H1 (cell line): ENCODE measurements around the gene INSIG1. TPM values are rescaled to one million over a fixed set of nuclear protein-coding genes. Genes with fewer than 3 reads are reported as not detected.

ENCODE experiments used
- CTCF ChIA-PET: fragments of 300-600 bp; sonication (Branson Sonifier 250); formaldehyde crosslinking; loops from one replicate; lab custom pipeline; 2021; ENCODE audit not compliant: partially characterized antibody; lab: Charles Lee
- POLR2A ChIA-PET: fragments of 300-600 bp; sonication (Branson Sonifier 250); formaldehyde crosslinking; loops from one replicate; lab custom pipeline; 2021; ENCODE audit warnings: inconsistent platforms; ENCODE audit not compliant: partially characterized antibody; lab: Charles Lee
- DNase-seq, 2 experiments: peaks; one replicate each; pipeline versions ENCODE4 v3.0.0 to v3.0.0-alpha.2; 2010 to 2022; ENCODE audit warnings: low spot score in 2 of 2, low read depth in 1 of 2, mixed read lengths in 1 of 2
- FAIRE-seq: peaks from 2 replicates; lab custom pipeline; 2011; peaks lifted over from hg19 to GRCh38; lab: Jason Lieb, UNC
- H2AFZ ChIP-seq: 2 replicates; pipeline ENCODE4 v1.8.1; 2012; ENCODE audit warnings: low read length, inconsistent platforms
- H2AK5ac ChIP-seq: 2 replicates; pipeline ENCODE4 v1.6.1; 2013; ENCODE audit warnings: low read depth, low read length
- H2BK120ac ChIP-seq: replicated peaks from 2 replicates; pipeline ENCODE3; 2013; ENCODE audit warnings: low read depth, low read length, inconsistent platforms
- H2BK12ac ChIP-seq: 2 replicates; pipeline ENCODE4 v1.6.1; 2013; ENCODE audit warnings: low read depth, low read length
- H2BK15ac ChIP-seq: 2 replicates; pipeline ENCODE4 v1.6.1; 2013; ENCODE audit warnings: low read length
- H2BK20ac ChIP-seq: 2 replicates; pipeline ENCODE4 v1.6.1; 2013; ENCODE audit warnings: low read length
- H2BK5ac ChIP-seq: 2 replicates; pipeline ENCODE4 v1.6.1; 2013; ENCODE audit warnings: low read depth, low read length
- H3K14ac ChIP-seq: 2 replicates; pipeline ENCODE4 v1.6.1; 2013; ENCODE audit warnings: inconsistent platforms; ENCODE audit not compliant: insufficient read length
- H3K18ac ChIP-seq: 2 replicates; pipeline ENCODE4 v1.6.1; 2013; ENCODE audit warnings: low read length; ENCODE audit errors: extremely low read depth
- H3K23ac ChIP-seq: 2 replicates; pipeline ENCODE4 v1.6.1; 2013; ENCODE audit warnings: inconsistent platforms; ENCODE audit not compliant: insufficient read length
- H3K23me2 ChIP-seq: 2 replicates; pipeline ENCODE4 v1.6.1; 2013; ENCODE audit warnings: low read depth, low read length
- H3K27ac ChIP-seq: 2 replicates; pipeline ENCODE4 v1.6.1; 2011; ENCODE audit warnings: low read depth, low read length, inconsistent platforms
- H3K27me3 ChIP-seq, 4 experiments: replicated peaks in 1 of 4; 1 replicate in 1 of 4; 2 replicates in 3 of 4; pipeline versions ENCODE4 v1.6.1 to v1.8.1; 2011 to 2013; ENCODE audit warnings: low read length in 3 of 4, mild to moderate bottlenecking in 3 of 4, inconsistent platforms in 2 of 4, mixed read lengths in 2 of 4, moderate library complexity in 1 of 4; ENCODE audit not compliant: control insufficient read depth in 3 of 4, insufficient read depth in 3 of 4; ENCODE audit errors: extremely low read depth in 1 of 4
- H3K36me3 ChIP-seq, 4 experiments: 2 replicates each; pipeline versions ENCODE4 v1.6.1 to v1.8.1; 2011 to 2013; ENCODE audit warnings: mild to moderate bottlenecking in 4 of 4, low read length in 3 of 4, moderate library complexity in 2 of 4, control low read depth in 1 of 4, inconsistent platforms in 1 of 4; ENCODE audit not compliant: insufficient read depth in 4 of 4, control insufficient read depth in 2 of 4
- H3K4ac ChIP-seq: replicated peaks from 2 replicates; pipeline ENCODE3; 2013; ENCODE audit warnings: low read length, low read depth, mixed read lengths, inconsistent platforms; ENCODE audit not compliant: insufficient read length
- H3K4me1 ChIP-seq, 4 experiments: replicated peaks in 1 of 4; 1 replicate in 1 of 4; 2 replicates in 3 of 4; pipeline versions ENCODE4 v1.6.1 to v1.8.1; 2011 to 2013; ENCODE audit warnings: low read length in 3 of 4, inconsistent platforms in 2 of 4, mixed read lengths in 1 of 4; ENCODE audit not compliant: insufficient read depth in 4 of 4, control insufficient read depth in 3 of 4
- H3K4me2 ChIP-seq, 2 experiments: 2 replicates each; pipeline versions ENCODE4 v1.6.1 to v1.8.1; 2011 to 2013; ENCODE audit warnings: low read depth in 2 of 2, low read length in 2 of 2, control low read depth in 1 of 2, inconsistent platforms in 1 of 2, mild to moderate bottlenecking in 1 of 2; ENCODE audit not compliant: insufficient read depth in 1 of 2
- H3K4me3 ChIP-seq, 4 experiments: fragments of 200-600, 300-600 bp in 1 of 4; sonication (generic), shearing (Covaris generic), sonication (Bioruptor Twin) in 1 of 4; 2 replicates each; pipeline versions ENCODE4 v1.5.1 to v1.8.1; 2011 to 2016; ENCODE audit warnings: low read length in 4 of 4, low read depth in 3 of 4, control low read depth in 2 of 4, inconsistent platforms in 2 of 4, mild to moderate bottlenecking in 2 of 4, mixed read lengths in 1 of 4, moderate library complexity in 1 of 4; ENCODE audit not compliant: insufficient read depth in 2 of 4; ENCODE audit errors: extremely low read depth in 1 of 4
- H3K56ac ChIP-seq: replicated peaks from 2 replicates; pipeline ENCODE3; 2013; ENCODE audit warnings: low read depth, mild to moderate bottlenecking, mixed read lengths, low read length, inconsistent platforms; ENCODE audit not compliant: insufficient read length
- H3K79me1 ChIP-seq: 2 replicates; pipeline ENCODE4 v1.6.1; 2013; ENCODE audit warnings: low read depth, low read length, control low read depth
- H3K79me2 ChIP-seq, 2 experiments: 2 replicates each; pipeline versions ENCODE4 v1.6.1 to v1.8.1; 2012 to 2013; ENCODE audit warnings: low read length in 2 of 2, mild to moderate bottlenecking in 2 of 2, inconsistent platforms in 1 of 2; ENCODE audit not compliant: insufficient read depth in 2 of 2, control insufficient read depth in 1 of 2
- H3K9ac ChIP-seq, 4 experiments: replicated peaks in 1 of 4; 1 replicate in 1 of 4; 2 replicates in 3 of 4; pipeline versions ENCODE4 v1.6.1 to v1.8.1; 2011 to 2013; ENCODE audit warnings: low read depth in 3 of 4, low read length in 3 of 4, control low read depth in 2 of 4, mild to moderate bottlenecking in 2 of 4, moderate library complexity in 2 of 4, inconsistent platforms in 1 of 4; ENCODE audit errors: extremely low read depth in 1 of 4
- H3K9me3 ChIP-seq, 2 experiments: 2 replicates each; pipeline versions ENCODE4 v1.6.1 to v1.8.1; 2012 to 2013; ENCODE audit warnings: mild to moderate bottlenecking in 2 of 2, moderate library complexity in 2 of 2, control low read depth in 1 of 2, inconsistent platforms in 1 of 2, low read depth in 1 of 2, low read length in 1 of 2, mixed read lengths in 1 of 2; ENCODE audit not compliant: insufficient read depth in 2 of 2
- H4K20me1 ChIP-seq, 2 experiments: replicated peaks in 1 of 2; 2 replicates each; pipeline versions ENCODE3 to v1.8.1; 2011 to 2013; ENCODE audit warnings: inconsistent platforms in 2 of 2, low read length in 2 of 2, mild to moderate bottlenecking in 1 of 2; ENCODE audit not compliant: insufficient read depth in 2 of 2, control insufficient read depth in 1 of 2
- H4K5ac ChIP-seq: 2 replicates; pipeline ENCODE4 v1.6.1; 2013; ENCODE audit warnings: low read length, low read depth, mixed read lengths, inconsistent platforms; ENCODE audit not compliant: insufficient read length
- H4K8ac ChIP-seq: 2 replicates; pipeline ENCODE4 v1.8.0; 2013; ENCODE audit warnings: mild to moderate bottlenecking, moderate library complexity, low read length, inconsistent platforms; ENCODE audit not compliant: insufficient read depth; ENCODE audit errors: extremely low read depth
- H4K91ac ChIP-seq: replicated peaks from 2 replicates; pipeline ENCODE3; 2013; ENCODE audit warnings: low read length, mixed read lengths, inconsistent platforms; ENCODE audit not compliant: insufficient read length
- CTBP2 ChIP-seq: IDR thresholded peaks from 2 replicates; pipeline ENCODE4 v1.7.0; 2011; ENCODE audit warnings: borderline replicate concordance, mild to moderate bottlenecking, moderate library complexity, mixed read lengths, low read length; ENCODE audit not compliant: insufficient read depth, insufficient read length
- KDM4A ChIP-seq: IDR thresholded peaks from one replicate; pipeline ENCODE4 v1.7.1; 2012; ENCODE audit warnings: low read depth, mild to moderate bottlenecking, moderate library complexity, low read length, inconsistent platforms; ENCODE audit not compliant: severe bottlenecking
- RAD21 ChIP-seq, 2 experiments: IDR thresholded peaks in 1 of 2; conservative IDR thresholded peaks in 1 of 2; 2 replicates each; pipeline ENCODE4 v1.6.1; 2011; ENCODE audit warnings: low read depth in 2 of 2, low read length in 2 of 2, improper control_type of control experiment in 1 of 2, inconsistent platforms in 1 of 2, mild to moderate bottlenecking in 1 of 2, moderate library complexity in 1 of 2
- TEAD4 ChIP-seq: IDR thresholded peaks from 2 replicates; pipeline ENCODE4 v1.6.1; 2012; ENCODE audit warnings: low read depth, low read length, inconsistent platforms, mixed read lengths
- WGBS, 2 experiments: shearing (Covaris generic) in 1 of 2; methylation state at CpG; one replicate each; pipeline versions ENCODE4 v1.1.6 to v1.1.7; 2013 to 2015; ENCODE audit warnings: low lambda C conversion rate in 2 of 2, mixed read lengths in 2 of 2, inconsistent platforms in 1 of 2, low coverage in 1 of 2, missing lambda C conversion rate in 1 of 2; ENCODE audit not compliant: insufficient replicate concordance in 2 of 2, insufficient coverage in 1 of 2, insufficient read length in 1 of 2; ENCODE audit errors: extremely low coverage in 1 of 2, missing lambda C conversion rate in 1 of 2; 5-methylcytosine and 5-hydroxymethylcytosine counted together
- polyA plus RNA-seq, 7 experiments: library from polyadenylated mRNA; depleted of rRNA in 3 of 7; stranded (reverse) in 5 of 7; unstranded in 2 of 7; fragments of >200 nt in 5 of 7; fragments of 200-250 nt in 2 of 7; gene quantifications; 1 replicate in 5 of 7; 2 replicates in 1 of 7; 4 replicates in 1 of 7; pipeline versions ENCODE4 v1.2.1 to v1.2.3, GENCODE V29; 2011 to 2013; ENCODE audit warnings: missing spikeins in 2 of 7, mixed read lengths in 2 of 7
- total RNA-seq: library from RNA; stranded (reverse); fragmentation: NEBNext Ultra II Directional; extraction: Animal tissue kit (Norgen Biotek cat#: 25700); gene quantifications from 2 replicates; pipeline ENCODE4 v1.2.1, GENCODE V29; 2021
- TF ChIP-seq, protein P1 (sequence below): IDR thresholded peaks from 2 replicates; pipeline ENCODE4 v1.6.1; 2011; ENCODE audit warnings: low read depth, mild to moderate bottlenecking, low read length; ENCODE audit not compliant: insufficient read depth

The INSIG1 gene
- total and polyA plus RNA-seq, 2 of the 8 experiments (the other 6 are each of a cell fraction or from before 2014, with no cell fraction given) = 40.0 to 58.4 TPM

DNA sequence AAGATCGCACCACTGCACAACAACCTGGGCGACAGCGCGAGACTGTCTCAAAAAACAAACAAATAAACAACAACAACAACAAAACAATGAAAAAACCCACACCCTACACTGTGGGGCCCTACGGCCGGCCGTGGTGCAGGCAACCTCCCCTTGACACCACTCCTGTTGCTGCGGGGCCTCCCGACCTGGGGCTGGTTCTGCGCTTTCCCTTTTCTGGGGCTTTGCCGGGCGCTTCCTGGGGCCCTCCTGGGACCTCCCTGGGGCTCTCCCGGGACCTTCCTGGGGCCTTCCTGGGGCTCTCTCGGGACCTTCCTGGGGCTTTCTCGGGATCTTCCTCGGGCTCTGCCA lies 46.6 kb downstream of the INSIG1 start:
- Histone ChIP-seq H3K27me3 (peaks cover 4 to 8% (median 6%) of the 10 kb centered on the region in 4 experiments; a peak in 6 of 7 replicates), H3K56ac (no peak overlapping the region), H4K20me1 (no peaks in the 10 kb centered on the region), H3K4me3 (peak overlapping the region in 3 of 4 experiments; percentile 22 to 66 (median 32); a peak in 4 of 8 replicates), H3K4ac (no peak overlapping the region), H2BK15ac (no peak overlapping the region), H4K8ac (no peak overlapping the region; the same call in 1 of the 2 replicates), H4K91ac (no peak overlapping the region), H4K5ac (no peak overlapping the region), H3K27ac (no peak overlapping the region)
- POLR2A ChIA-PET = no interaction called here
- no peak for FAIRE-seq
- TF ChIP-seq KDM4A (no peak), CTBP2 (no peak), TEAD4 (no peak), RAD21 (IDR thresholded peaks at IDR 0.05 in 1 of 2, conservative IDR thresholded peaks at IDR 0.05 in 1 of 2; ENCODE audit: low read depth in 2 of 2, low read length in 2 of 2) (no peak)
- TF ChIP-seq, protein P1, sequence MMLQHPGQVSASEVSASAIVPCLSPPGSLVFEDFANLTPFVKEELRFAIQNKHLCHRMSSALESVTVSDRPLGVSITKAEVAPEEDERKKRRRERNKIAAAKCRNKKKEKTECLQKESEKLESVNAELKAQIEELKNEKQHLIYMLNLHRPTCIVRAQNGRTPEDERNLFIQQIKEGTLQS = no peak
- TF ChIP-seq, all 59 proteins: peak for 0
- Histone ChIP-seq H2BK120ac (no peak overlapping the region), H3K23ac (no peak overlapping the region), H2BK20ac (no peak overlapping the region), H2AFZ (no peak overlapping the region), H3K4me1 (peaks cover 0 to 2% (median under 1%) of the 10 kb centered on the region in 4 experiments; a peak in 3 of 7 replicates), H3K4me2 (peak overlapping the region; percentile 25 to 67; a peak in 3 of 4 replicates), H3K79me2 (no peaks in the 10 kb centered on the region), H3K23me2 (no peaks in the 10 kb centered on the region), H3K9me3 (no peaks in the 10 kb centered on the region), H2BK12ac (no peak overlapping the region), H3K18ac (no peak overlapping the region), H3K14ac (no peak overlapping the region), H2BK5ac (no peak overlapping the region), H3K36me3 (no peaks in the 10 kb centered on the region), H3K79me1 (no peaks in the 10 kb centered on the region), H3K9ac (no peak overlapping the region), H2AK5ac (no peak overlapping the region)
- DNase-seq = no peak
- WGBS, 2 experiments = 77% methylated on average over 12 of the region's 16 CpGs; no CpG with 5 or more reads in 1 of the 2 experiments
- CTCF ChIA-PET = interaction anchor here (0.6 to 4.1 kb wide), 29 partner anchors 8 to 510 kb away, joined by 3 to 21 read pairs (median 4); partner anchors contain the start of gene HTR5A
